ENCODE results near the gene AASDH. TPM values are rescaled to one million over a fixed set of nuclear protein-coding genes. Genes with fewer than 3 reads are reported as not detected.

AASDH gene
- total RNA-seq, 1 donor from 2014 or later, result 9.6 TPM

DNA sequence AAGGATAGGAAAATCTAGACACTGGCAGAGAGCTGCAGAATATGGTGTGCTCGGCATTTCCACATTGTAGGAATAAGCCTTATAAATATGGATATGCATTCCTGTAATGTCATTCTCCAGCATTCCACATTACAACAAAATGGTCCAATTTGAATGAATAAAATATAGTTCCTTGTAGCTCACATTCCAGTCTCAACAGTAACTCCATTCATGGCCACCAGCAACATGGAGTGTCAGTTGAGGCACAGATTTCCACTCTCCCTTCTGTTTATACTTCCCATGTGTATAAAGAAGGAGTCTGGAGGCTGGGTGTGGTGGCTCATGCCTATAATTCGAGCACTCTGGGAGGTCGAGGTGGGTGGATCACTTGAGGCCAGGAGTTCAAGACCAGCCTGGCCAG, 84.5 kb downstream of the AASDH start:
- no peak for DNase-seq (ENCODE audit: low spot score)
- H3K27ac Mint-ChIP-seq (ENCODE audit: unreplicated experiment), result no peak overlapping the region
- H3K4me1 Mint-ChIP-seq (ENCODE audit: unreplicated experiment), result no peaks in the 10 kb centered on the region
- H3K36me3 Mint-ChIP-seq (ENCODE audit: low read depth, unreplicated experiment), result peaks cover 7% of the 10 kb centered on the region
- TF ChIP-seq CTCF (IDR thresholded peaks at IDR 0.05; ENCODE audit: unreplicated experiment), result no peak
- H3K9me3 Mint-ChIP-seq (ENCODE audit: unreplicated experiment), result no peaks in the 10 kb centered on the region
- H3K27me3 Mint-ChIP-seq (ENCODE audit: unreplicated experiment), result peaks cover 2% of the 10 kb centered on the region
- no peak overlapping the region for H3K4me3 Mint-ChIP-seq (ENCODE audit: unreplicated experiment)

DNA sequence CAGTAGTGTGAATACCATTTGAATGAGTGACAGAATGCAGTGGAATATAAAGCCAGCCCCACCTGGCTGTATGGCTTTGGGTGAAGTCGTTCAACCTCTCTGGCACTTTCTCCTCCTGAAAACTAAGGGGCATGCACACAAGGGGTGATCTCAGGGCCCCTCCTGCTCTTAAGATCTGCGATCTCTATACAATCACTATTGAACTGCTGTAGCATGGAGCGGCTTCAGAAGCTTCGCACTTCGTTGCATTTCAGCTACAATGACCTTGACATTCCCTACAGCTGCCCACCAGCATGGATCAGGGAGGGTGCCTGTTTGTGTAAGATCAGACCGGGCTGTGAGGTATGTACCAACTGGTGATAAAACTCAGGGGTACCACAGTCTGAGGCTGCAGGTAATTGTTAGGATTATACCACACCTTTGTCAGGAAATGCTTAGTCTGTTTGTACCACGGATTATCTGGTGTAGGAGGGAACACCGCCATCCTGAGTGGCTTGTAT, 85.2 kb downstream of the AASDH start:
- TF ChIP-seq CTCF (IDR thresholded peaks at IDR 0.05; ENCODE audit: unreplicated experiment), result no peak
- peaks cover 2% of the 10 kb centered on the region for H3K27me3 Mint-ChIP-seq (ENCODE audit: unreplicated experiment)
- no peak overlapping the region for H3K27ac Mint-ChIP-seq (ENCODE audit: unreplicated experiment)
- DNase-seq (ENCODE audit: low spot score), result no peak
- H3K4me1 Mint-ChIP-seq (ENCODE audit: unreplicated experiment), result no peaks in the 10 kb centered on the region
- no peaks in the 10 kb centered on the region for H3K9me3 Mint-ChIP-seq (ENCODE audit: unreplicated experiment)
- H3K4me3 Mint-ChIP-seq (ENCODE audit: unreplicated experiment), result no peak overlapping the region
- H3K36me3 Mint-ChIP-seq (ENCODE audit: low read depth, unreplicated experiment), result peaks cover 1% of the 10 kb centered on the region

DNA sequence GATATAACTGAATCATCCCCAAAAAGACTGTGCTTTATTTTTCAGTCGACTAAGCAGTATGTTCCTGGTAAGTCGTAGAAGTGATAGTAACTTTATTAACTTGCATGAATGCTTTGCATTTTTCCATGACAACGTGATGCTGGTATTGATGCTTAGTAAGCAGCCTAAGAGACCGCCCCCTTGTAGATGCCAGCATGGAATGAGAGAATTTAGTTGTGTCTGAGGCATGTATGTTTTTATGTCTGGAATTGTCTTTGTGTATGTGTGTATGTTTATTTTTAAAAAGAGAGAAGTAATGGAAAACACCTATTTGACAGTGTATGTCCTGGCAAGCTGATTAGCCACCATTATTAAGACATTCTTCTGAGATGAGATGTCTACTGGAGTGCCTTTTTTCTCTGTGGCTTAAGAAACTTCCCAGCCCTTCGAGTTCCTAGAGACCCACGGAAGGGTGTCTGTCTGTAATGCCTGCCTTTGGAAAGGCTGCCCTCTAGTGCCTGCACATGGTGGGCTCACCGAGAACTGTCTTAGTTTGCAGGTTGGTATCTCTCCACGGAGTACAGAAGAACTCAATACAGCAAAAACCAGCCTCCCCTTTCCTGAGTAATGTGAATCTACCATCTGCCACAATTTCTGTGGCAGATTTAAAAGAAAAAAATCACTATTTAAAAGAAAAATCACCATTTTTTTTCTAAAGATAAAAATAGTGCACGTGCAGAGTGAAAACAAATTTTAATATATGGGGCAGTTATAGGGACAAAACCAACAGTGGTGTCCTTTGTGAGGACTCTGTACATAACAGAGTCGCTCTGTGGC, 85.9 kb downstream of the AASDH start:
- Mint-ChIP-seq H3K36me3 (ENCODE audit: low read depth, unreplicated experiment) (no peaks in the 10 kb centered on the region), H3K4me3 (ENCODE audit: unreplicated experiment) (no peak overlapping the region), H3K4me1 (ENCODE audit: unreplicated experiment) (peaks cover 5% of the 10 kb centered on the region), H3K27me3 (ENCODE audit: unreplicated experiment) (peaks cover 2% of the 10 kb centered on the region), H3K9me3 (ENCODE audit: unreplicated experiment) (no peaks in the 10 kb centered on the region), H3K27ac (ENCODE audit: unreplicated experiment) (peak overlapping the region; percentile 76)
- peak; percentile 80 for DNase-seq (ENCODE audit: low spot score)
- peak; percentile 66 for TF ChIP-seq CTCF (IDR thresholded peaks at IDR 0.05; ENCODE audit: unreplicated experiment)

GRCh38 chr4:56298236-56298635, 89.1 kb downstream of the AASDH start:
- Mint-ChIP-seq H3K4me3 (ENCODE audit: unreplicated experiment) (no peak overlapping the region), H3K27ac (ENCODE audit: unreplicated experiment) (no peak overlapping the region), H3K4me1 (ENCODE audit: unreplicated experiment) (peaks cover 8% of the 10 kb centered on the region), H3K27me3 (ENCODE audit: unreplicated experiment) (no peaks in the 10 kb centered on the region), H3K9me3 (ENCODE audit: unreplicated experiment) (no peaks in the 10 kb centered on the region), H3K36me3 (ENCODE audit: low read depth, unreplicated experiment) (no peaks in the 10 kb centered on the region)
- TF ChIP-seq CTCF (IDR thresholded peaks at IDR 0.05; ENCODE audit: unreplicated experiment), result no peak
- DNase-seq (ENCODE audit: low spot score), result no peak

GRCh38 chr4:56297776-56298175, 89.5 kb downstream of the AASDH start:
- Mint-ChIP-seq H3K4me1 (ENCODE audit: unreplicated experiment) (peaks cover 8% of the 10 kb centered on the region), H3K36me3 (ENCODE audit: low read depth, unreplicated experiment) (no peaks in the 10 kb centered on the region), H3K9me3 (ENCODE audit: unreplicated experiment) (no peaks in the 10 kb centered on the region), H3K4me3 (ENCODE audit: unreplicated experiment) (no peak overlapping the region), H3K27me3 (ENCODE audit: unreplicated experiment) (no peaks in the 10 kb centered on the region), H3K27ac (ENCODE audit: unreplicated experiment) (no peak overlapping the region)
- TF ChIP-seq CTCF (IDR thresholded peaks at IDR 0.05; ENCODE audit: unreplicated experiment), result no peak
- DNase-seq (ENCODE audit: low spot score), result no peak

Measured in endothelial cell (in vitro differentiated cells).